ENCODE data around the gene PON1.

The PON1 gene

DNA sequence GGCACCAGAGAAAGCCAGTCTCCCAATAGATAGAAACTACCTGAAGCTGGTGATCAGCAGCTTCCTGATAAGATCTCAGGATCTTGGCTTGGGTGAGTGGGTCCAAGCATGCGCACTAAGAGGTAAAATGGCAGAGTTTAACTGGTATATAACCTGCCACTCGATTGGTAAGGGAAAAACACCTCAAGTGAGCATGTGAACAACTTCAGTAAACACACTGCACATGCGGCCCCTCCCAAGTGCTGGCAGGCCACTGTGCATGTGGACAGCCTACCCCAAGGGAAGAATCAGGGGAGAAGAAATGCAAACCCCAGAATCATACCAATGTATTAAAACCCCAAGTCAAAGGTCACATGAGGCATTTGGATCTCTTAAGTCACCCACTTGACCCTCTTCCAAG, 17.7 kb upstream of the PON1 start (continued):
- TF ChIP-seq, protein P1, sequence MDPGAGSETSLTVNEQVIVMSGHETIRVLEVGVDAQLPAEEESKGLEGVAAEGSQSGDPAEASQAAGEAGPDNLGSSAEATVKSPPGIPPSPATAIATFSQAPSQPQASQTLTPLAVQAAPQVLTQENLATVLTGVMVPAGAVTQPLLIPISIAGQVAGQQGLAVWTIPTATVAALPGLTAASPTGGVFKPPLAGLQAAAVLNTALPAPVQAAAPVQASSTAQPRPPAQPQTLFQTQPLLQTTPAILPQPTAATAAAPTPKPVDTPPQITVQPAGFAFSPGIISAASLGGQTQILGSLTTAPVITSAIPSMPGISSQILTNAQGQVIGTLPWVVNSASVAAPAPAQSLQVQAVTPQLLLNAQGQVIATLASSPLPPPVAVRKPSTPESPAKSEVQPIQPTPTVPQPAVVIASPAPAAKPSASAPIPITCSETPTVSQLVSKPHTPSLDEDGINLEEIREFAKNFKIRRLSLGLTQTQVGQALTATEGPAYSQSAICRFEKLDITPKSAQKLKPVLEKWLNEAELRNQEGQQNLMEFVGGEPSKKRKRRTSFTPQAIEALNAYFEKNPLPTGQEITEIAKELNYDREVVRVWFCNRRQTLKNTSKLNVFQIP (CRISPR knock-in tag; IDR thresholded peaks at IDR 0.05; ENCODE audit: borderline replicate concordance, low read depth): no peak
- no peak for TF ChIP-seq ZNF8 (CRISPR knock-in tag; IDR thresholded peaks at IDR 0.05)

DNA sequence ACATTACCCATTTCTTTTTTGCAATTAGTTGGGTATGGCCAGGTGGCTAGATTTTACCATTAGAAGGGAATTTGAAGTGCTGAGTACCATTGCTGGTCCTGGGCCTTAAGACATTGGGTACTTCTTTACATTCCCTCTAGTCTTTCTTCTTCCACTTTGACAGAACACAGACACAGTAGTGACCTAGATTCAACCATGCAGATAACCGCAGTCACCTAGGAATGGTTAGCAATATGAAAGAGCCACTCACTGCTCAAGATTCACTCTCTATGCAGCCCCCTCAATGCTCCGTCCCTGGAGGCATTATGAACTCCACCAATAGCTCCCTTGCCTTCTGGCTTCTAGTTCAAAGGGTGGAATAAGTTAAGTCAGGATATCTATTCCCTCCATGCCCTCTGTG, 16.2 kb upstream of the PON1 start:
- ATAC-seq: no peak
- TF ChIP-seq PPARA (CRISPR knock-in tag; IDR thresholded peaks at IDR 0.05; ENCODE audit: borderline replicate concordance) (no peak), ZNF70 (CRISPR knock-in tag; IDR thresholded peaks at IDR 0.05) (no peak)

DNA sequence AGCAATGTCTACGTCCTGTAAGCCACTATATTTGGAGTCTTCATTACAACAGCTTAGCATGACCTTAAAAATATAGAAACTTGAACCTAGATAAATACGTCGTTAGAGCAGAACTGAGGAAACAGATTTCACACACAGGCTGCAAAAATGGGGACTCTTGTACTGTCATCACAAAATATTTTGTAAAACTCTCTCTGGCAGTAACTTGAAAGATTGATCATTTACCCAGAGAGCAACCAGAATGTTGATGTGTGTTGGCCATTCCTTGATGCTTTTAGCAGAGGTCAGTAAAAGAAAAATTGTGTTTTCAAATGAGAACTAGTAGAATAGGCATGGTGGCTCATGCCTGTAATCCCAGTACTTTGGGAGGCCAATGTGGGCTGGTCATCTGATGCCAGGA, 14.5 kb upstream of the PON1 start:
- TF ChIP-seq SNAI2 (CRISPR knock-in tag; IDR thresholded peaks at IDR 0.05) (no peak), ISL1 (CRISPR knock-in tag; IDR thresholded peaks at IDR 0.05) (no peak), BACH2 (CRISPR knock-in tag; IDR thresholded peaks at IDR 0.05; ENCODE audit: borderline replicate concordance) (no peak), ZNF8 (CRISPR knock-in tag; IDR thresholded peaks at IDR 0.05) (no peak), ZNF70 (CRISPR knock-in tag; IDR thresholded peaks at IDR 0.05) (no peak), CSDC2 (CRISPR knock-in tag; IDR thresholded peaks at IDR 0.05) (no peak), OSR1 (CRISPR knock-in tag; IDR thresholded peaks at IDR 0.05) (no peak), ZFP3 (CRISPR knock-in tag; IDR thresholded peaks at IDR 0.05) (no peak), ZC3H10 (CRISPR knock-in tag; IDR thresholded peaks at IDR 0.05) (no peak), ZNF565 (CRISPR knock-in tag; conservative IDR thresholded peaks at IDR 0.05; ENCODE audit: low read depth) (no peak), TCF4 (CRISPR knock-in tag; IDR thresholded peaks at IDR 0.05; ENCODE audit: borderline replicate concordance) (no peak), ZFP30 (CRISPR knock-in tag; IDR thresholded peaks at IDR 0.05) (no peak)
- TF ChIP-seq, protein P2, sequence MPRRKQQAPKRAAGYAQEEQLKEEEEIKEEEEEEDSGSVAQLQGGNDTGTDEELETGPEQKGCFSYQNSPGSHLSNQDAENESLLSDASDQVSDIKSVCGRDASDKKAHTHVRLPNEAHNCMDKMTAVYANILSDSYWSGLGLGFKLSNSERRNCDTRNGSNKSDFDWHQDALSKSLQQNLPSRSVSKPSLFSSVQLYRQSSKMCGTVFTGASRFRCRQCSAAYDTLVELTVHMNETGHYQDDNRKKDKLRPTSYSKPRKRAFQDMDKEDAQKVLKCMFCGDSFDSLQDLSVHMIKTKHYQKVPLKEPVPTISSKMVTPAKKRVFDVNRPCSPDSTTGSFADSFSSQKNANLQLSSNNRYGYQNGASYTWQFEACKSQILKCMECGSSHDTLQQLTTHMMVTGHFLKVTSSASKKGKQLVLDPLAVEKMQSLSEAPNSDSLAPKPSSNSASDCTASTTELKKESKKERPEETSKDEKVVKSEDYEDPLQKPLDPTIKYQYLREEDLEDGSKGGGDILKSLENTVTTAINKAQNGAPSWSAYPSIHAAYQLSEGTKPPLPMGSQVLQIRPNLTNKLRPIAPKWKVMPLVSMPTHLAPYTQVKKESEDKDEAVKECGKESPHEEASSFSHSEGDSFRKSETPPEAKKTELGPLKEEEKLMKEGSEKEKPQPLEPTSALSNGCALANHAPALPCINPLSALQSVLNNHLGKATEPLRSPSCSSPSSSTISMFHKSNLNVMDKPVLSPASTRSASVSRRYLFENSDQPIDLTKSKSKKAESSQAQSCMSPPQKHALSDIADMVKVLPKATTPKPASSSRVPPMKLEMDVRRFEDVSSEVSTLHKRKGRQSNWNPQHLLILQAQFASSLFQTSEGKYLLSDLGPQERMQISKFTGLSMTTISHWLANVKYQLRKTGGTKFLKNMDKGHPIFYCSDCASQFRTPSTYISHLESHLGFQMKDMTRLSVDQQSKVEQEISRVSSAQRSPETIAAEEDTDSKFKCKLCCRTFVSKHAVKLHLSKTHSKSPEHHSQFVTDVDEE (CRISPR knock-in tag; IDR thresholded peaks at IDR 0.05): no peak
- TF ChIP-seq, protein P3, sequence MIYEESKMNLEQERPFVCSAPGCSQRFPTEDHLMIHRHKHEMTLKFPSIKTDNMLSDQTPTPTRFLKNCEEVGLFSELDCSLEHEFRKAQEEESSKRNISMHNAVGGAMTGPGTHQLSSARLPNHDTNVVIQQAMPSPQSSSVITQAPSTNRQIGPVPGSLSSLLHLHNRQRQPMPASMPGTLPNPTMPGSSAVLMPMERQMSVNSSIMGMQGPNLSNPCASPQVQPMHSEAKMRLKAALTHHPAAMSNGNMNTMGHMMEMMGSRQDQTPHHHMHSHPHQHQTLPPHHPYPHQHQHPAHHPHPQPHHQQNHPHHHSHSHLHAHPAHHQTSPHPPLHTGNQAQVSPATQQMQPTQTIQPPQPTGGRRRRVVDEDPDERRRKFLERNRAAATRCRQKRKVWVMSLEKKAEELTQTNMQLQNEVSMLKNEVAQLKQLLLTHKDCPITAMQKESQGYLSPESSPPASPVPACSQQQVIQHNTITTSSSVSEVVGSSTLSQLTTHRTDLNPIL (CRISPR knock-in tag; IDR thresholded peaks at IDR 0.05; ENCODE audit: low read depth): no peak
- TF ChIP-seq, protein P1 (CRISPR knock-in tag; IDR thresholded peaks at IDR 0.05; ENCODE audit: borderline replicate concordance, low read depth): no peak
- TF ChIP-seq, protein P4, sequence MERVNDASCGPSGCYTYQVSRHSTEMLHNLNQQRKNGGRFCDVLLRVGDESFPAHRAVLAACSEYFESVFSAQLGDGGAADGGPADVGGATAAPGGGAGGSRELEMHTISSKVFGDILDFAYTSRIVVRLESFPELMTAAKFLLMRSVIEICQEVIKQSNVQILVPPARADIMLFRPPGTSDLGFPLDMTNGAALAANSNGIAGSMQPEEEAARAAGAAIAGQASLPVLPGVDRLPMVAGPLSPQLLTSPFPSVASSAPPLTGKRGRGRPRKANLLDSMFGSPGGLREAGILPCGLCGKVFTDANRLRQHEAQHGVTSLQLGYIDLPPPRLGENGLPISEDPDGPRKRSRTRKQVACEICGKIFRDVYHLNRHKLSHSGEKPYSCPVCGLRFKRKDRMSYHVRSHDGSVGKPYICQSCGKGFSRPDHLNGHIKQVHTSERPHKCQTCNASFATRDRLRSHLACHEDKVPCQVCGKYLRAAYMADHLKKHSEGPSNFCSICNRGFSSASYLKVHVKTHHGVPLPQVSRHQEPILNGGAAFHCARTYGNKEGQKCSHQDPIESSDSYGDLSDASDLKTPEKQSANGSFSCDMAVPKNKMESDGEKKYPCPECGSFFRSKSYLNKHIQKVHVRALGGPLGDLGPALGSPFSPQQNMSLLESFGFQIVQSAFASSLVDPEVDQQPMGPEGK (CRISPR knock-in tag; IDR thresholded peaks at IDR 0.05; ENCODE audit: borderline replicate concordance): no peak
- TF ChIP-seq, protein P5, sequence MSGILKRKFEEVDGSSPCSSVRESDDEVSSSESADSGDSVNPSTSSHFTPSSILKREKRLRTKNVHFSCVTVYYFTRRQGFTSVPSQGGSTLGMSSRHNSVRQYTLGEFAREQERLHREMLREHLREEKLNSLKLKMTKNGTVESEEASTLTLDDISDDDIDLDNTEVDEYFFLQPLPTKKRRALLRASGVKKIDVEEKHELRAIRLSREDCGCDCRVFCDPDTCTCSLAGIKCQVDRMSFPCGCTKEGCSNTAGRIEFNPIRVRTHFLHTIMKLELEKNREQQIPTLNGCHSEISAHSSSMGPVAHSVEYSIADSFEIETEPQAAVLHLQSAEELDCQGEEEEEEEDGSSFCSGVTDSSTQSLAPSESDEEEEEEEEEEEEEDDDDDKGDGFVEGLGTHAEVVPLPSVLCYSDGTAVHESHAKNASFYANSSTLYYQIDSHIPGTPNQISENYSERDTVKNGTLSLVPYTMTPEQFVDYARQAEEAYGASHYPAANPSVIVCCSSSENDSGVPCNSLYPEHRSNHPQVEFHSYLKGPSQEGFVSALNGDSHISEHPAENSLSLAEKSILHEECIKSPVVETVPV (CRISPR knock-in tag; IDR thresholded peaks at IDR 0.05): no peak
- no peak for ATAC-seq

Data from SK-N-SH treated with all-trans-retinoic acid at 6 μM for 48 hours (cell line).